Left ventricle myocardium inferior (tissue), 1 donor: ENCODE measurements around the gene CD63. TPM values are rescaled to one million over a fixed set of nuclear protein-coding genes. Genes with fewer than 3 reads are reported as not detected.

ENCODE experiments used
- DNase-seq: peaks from one replicate; pipeline ENCODE4 v3.0.0-alpha.2; 2020
- H3K27ac ChIP-seq: fragments of 200-600 bp; replicated peaks from 2 replicates; pipeline ENCODE4 v1.8.0; 2021
- H3K27me3 ChIP-seq: fragments of 200-600 bp; 2 replicates; pipeline ENCODE4 v1.8.0; 2021; ENCODE audit warnings: low read depth
- H3K36me3 ChIP-seq: fragments of 200-600 bp; 2 replicates; pipeline ENCODE4 v1.8.0; 2021
- H3K4me1 ChIP-seq: fragments of 200-600 bp; 2 replicates; pipeline ENCODE4 v1.8.0; 2021
- H3K4me3 ChIP-seq: fragments of 200-600 bp; 2 replicates; pipeline ENCODE4 v1.8.0; 2021; ENCODE audit warnings: mild to moderate bottlenecking, moderate library complexity
- H3K9me3 ChIP-seq: fragments of 200-600 bp; replicated peaks from 2 replicates; pipeline ENCODE4 v1.8.0; 2021
- CTCF ChIP-seq: fragments of 200-600 bp; IDR thresholded peaks from 2 replicates; pipeline ENCODE4 v1.8.0; 2021; ENCODE audit warnings: antibody characterized with exemption, mild to moderate bottlenecking, borderline replicate concordance
- intact Hi-C: fragments of 100-400 bp; cut with micrococcal nuclease; formaldehyde crosslinking; loops from one replicate; pipeline ENCODE4 v1.11.0; 2022
- total RNA-seq: library from RNA; stranded (reverse); fragmentation: NEBNext Ultra II Directional; extraction: Animal tissue kit (Norgen Biotek cat#: 25700); gene quantifications from one replicate; pipeline ENCODE4 v1.2.1, GENCODE V29; 2021
- donor health status: DM: no; HTN: yes; CAD: no; lungs with severe emphysema.

The CD63 gene
- total RNA-seq, 1 donor from 2014 or later: 705 TPM

GRCh38 chr12:55696141-55696540, 32.7 kb downstream of the CD63 start:
- Histone ChIP-seq H3K36me3 (peaks cover 85% of the 10 kb centered on the region), H3K27me3 (no peaks in the 10 kb centered on the region), H3K9me3 (no peaks in the 10 kb centered on the region), H3K4me1 (peaks cover 21% of the 10 kb centered on the region), H3K27ac (no peak overlapping the region), H3K4me3 (no peak overlapping the region)
- DNase-seq: no peak
- intact Hi-C loops: no loop called here
- TF ChIP-seq CTCF: no peak

DNA sequence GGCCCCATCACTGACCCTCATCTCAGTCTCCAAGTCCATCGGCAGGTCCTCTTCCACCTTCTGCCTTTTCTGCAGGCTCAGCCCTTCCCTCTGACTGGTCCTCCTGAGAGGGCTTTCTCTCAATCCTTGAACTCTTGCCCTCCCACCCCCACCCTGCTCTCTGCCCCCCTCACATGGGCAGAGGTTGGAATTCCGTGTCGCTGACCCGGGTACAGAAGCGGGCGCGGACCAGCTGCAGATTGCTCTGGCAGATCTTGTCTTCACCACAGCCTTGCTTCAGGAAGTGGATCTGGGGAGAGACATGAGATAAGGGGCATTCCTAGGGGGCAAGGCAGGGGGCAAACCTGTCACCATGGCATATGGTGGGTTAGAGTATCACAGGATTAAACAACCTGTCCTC, 33.5 kb downstream of the CD63 start:
- peaks cover 87% of the 10 kb centered on the region for H3K36me3 ChIP-seq
- peaks cover 13% of the 10 kb centered on the region for H3K4me1 ChIP-seq
- intact Hi-C loops: no loop called here
- TF ChIP-seq CTCF: no peak
- H3K27ac ChIP-seq: no peak overlapping the region
- H3K9me3 ChIP-seq: no peaks in the 10 kb centered on the region
- DNase-seq: no peak
- no peaks in the 10 kb centered on the region for H3K27me3 ChIP-seq
- H3K4me3 ChIP-seq: no peak overlapping the region

- intact Hi-C loops: no loop called here
- Histone ChIP-seq H3K9me3 (no peaks in the 10 kb centered on the region), H3K36me3 (peaks cover 84% of the 10 kb centered on the region), H3K4me3 (no peak overlapping the region), H3K27me3 (no peaks in the 10 kb centered on the region), H3K27ac (no peak overlapping the region), H3K4me1 (peaks cover 6% of the 10 kb centered on the region)
- TF ChIP-seq CTCF: no peak
- DNase-seq: no peak
Observed at GRCh38 chr12:55694651-55695050, 34.2 kb downstream of the CD63 start.

DNA sequence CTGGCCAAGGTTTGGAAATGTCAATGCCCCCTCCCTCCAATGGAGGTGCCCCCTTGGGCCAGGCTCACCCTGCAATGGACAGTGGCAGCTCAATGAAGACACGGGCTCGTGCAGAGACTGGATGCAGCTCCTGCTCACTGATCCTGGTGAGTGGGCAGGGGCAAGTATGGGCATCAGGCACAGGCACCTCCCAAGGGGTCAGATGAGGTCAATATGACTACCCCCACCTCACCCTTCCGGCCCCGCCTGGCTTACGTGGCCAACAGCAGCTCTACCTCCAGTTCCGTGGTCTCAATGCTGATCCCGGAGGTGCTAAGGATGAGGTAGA, 34.7 kb downstream of the CD63 start:
- Histone ChIP-seq H3K4me3 (no peak overlapping the region), H3K36me3 (peaks cover 84% of the 10 kb centered on the region)
- no peak for TF ChIP-seq CTCF

DNA sequence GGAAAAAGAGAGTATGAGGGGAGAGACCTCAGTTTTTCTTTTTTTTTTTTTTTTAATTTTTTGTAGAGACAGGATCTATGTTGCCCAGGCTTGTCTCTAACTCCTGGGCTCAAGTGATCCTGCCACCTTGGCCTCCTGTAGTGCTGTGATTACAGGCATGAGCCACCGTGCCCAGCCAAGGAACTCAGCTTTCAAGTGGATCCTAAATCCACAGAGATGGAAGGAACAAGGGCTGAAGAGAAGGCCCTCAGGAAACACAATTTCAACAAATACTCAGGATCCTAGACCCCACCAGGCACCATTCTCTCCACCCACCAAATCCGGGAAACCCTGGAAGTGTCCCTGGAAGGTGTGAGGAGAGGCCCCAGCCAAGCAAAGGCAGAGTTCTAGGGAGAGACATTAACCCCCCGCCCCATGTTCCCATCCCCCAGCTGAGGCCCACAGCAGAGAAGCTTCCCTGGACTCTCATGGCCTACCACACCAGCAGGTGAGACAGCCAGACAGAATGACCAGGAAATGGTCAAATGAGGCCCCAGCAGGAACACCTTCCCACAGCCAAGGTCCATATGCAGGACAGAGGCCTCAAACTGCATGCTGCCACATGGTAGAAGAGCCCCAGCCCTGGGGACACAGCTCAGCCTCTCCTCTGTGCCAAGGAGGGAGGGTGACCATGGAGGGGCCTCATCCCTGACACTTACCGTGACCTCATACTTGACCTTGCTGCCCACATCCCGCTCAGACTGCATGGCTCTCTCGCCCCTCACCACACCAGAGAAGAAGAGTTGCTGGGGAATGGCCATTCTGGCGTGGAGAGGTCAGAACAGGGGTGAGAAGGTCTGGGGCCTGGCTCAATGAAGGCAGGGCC, 35.3 kb downstream of the CD63 start:
- H3K27ac ChIP-seq: no peak overlapping the region
- H3K4me3 ChIP-seq: no peak overlapping the region
- DNase-seq: no peak
- no peaks in the 10 kb centered on the region for H3K4me1 ChIP-seq
- no peaks in the 10 kb centered on the region for H3K9me3 ChIP-seq
- peaks cover 83% of the 10 kb centered on the region for H3K36me3 ChIP-seq
- H3K27me3 ChIP-seq: no peaks in the 10 kb centered on the region
- intact Hi-C loops: no loop called here
- no peak for TF ChIP-seq CTCF

More for the DNA sequence above, 34.7 kb downstream of the CD63 start:
- Histone ChIP-seq H3K27me3 (no peaks in the 10 kb centered on the region), H3K4me1 (peaks cover 1% of the 10 kb centered on the region), H3K27ac (no peak overlapping the region), H3K9me3 (no peaks in the 10 kb centered on the region)
- intact Hi-C loops: no loop called here
- no peak for DNase-seq
